HEK293 (cell line): ENCODE measurements around the gene UMAD1.

Experiments used
- KLF9 ChIP-seq: fragments of 450-650 bp; formaldehyde crosslinking; IDR thresholded peaks from 2 replicates; pipeline ENCODE4 v1.5.1; 2016; ENCODE audit warnings: missing biosample characterization, missing genetic modification characterization, low read depth
- SETDB1 ChIP-seq: IDR thresholded peaks from one replicate; pipeline ENCODE4 v1.6.1; 2017; ENCODE audit warnings: mild to moderate bottlenecking, low read length, moderate library complexity, mixed read lengths; ENCODE audit not compliant: insufficient read length
- TCF7L2 ChIP-seq: IDR thresholded peaks from 2 replicates; pipeline ENCODE4 v1.6.1; 2011; ENCODE audit warnings: low read depth, mild to moderate bottlenecking, inconsistent platforms, low read length, moderate library complexity, borderline replicate concordance
- YY1 ChIP-seq: fragments of 450-650 bp; formaldehyde crosslinking; IDR thresholded peaks from 2 replicates; pipeline ENCODE4 v1.5.1; 2018; ENCODE audit warnings: missing biosample characterization, missing genetic modification characterization
- ZNF311 ChIP-seq: fragments of 450-650 bp; formaldehyde crosslinking; IDR thresholded peaks from 2 replicates; pipeline ENCODE4 v1.5.1; 2017; ENCODE audit warnings: missing biosample characterization, missing genetic modification characterization, borderline replicate concordance
- ZNF558 ChIP-seq: fragments of 450-650 bp; formaldehyde crosslinking; IDR thresholded peaks from 2 replicates; pipeline ENCODE4 v1.5.1; 2016; ENCODE audit warnings: missing biosample characterization, missing genetic modification characterization
- ZNF660 ChIP-seq: fragments of 450-650 bp; IDR thresholded peaks from 2 replicates; pipeline ENCODE4 v1.5.1; 2018; ENCODE audit warnings: missing biosample characterization, mild to moderate bottlenecking, missing genetic modification characterization
- TF ChIP-seq, protein P1 (sequence below): fragments of 450-650 bp; formaldehyde crosslinking; IDR thresholded peaks from 2 replicates; pipeline ENCODE4 v1.5.1; 2016; ENCODE audit warnings: missing biosample characterization, missing genetic modification characterization

DNA sequence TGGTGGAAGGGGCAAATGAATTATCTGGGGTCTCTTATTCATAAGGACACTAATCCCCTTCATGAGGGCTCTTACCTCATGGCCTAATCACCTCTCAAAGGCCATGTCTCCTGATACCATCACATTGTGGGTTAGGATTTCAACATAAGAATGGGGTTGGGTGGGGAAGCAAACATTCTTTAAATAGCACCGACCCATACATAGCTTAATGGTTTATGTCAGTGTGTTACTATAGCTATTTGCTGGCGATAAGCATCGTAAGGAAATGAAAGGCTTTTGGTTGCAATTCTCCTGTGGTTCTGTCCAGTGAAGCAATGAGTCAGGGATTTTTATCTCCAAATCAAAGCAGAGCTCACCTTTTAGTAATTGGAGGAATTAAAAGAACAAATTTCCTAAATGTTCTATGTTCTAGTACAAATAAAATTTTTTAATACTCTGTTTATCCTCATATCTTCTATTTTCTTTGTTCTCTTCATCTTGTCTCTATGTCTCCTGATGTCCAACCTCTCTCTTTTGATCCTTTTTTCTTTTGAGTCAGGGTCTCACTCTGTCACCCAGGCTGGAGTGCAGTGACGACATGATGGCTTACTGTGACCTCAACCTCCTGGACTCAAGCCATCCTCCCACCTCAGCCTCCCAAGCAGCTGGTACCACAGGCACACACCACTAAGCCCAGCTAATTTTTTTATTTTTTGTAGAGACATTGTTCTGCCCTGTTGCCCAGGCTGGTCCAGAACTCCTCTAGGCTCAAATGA lies 271.0 kb downstream of the UMAD1 start:
- TF ChIP-seq TCF7L2 (no peak), KLF9 (tag by site-specific recombination) (no peak), ZNF660 (tag by site-specific recombination) (no peak), SETDB1 (no peak), ZNF311 (tag by site-specific recombination) (no peak), ZNF558 (no peak), YY1 (tag by site-specific recombination) (no peak)
- TF ChIP-seq, protein P1, sequence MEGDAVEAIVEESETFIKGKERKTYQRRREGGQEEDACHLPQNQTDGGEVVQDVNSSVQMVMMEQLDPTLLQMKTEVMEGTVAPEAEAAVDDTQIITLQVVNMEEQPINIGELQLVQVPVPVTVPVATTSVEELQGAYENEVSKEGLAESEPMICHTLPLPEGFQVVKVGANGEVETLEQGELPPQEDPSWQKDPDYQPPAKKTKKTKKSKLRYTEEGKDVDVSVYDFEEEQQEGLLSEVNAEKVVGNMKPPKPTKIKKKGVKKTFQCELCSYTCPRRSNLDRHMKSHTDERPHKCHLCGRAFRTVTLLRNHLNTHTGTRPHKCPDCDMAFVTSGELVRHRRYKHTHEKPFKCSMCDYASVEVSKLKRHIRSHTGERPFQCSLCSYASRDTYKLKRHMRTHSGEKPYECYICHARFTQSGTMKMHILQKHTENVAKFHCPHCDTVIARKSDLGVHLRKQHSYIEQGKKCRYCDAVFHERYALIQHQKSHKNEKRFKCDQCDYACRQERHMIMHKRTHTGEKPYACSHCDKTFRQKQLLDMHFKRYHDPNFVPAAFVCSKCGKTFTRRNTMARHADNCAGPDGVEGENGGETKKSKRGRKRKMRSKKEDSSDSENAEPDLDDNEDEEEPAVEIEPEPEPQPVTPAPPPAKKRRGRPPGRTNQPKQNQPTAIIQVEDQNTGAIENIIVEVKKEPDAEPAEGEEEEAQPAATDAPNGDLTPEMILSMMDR = no peak
